Activated CD4-positive, alpha-beta T cell treated with anti-CD3 and anti-CD28 coated beads, Interleukin-2, amount 10 ng/mL, durations not matched to agents 7 days and 5 days (primary cell): ENCODE data around the gene CYP46A1. TPM values are rescaled to one million over a fixed set of nuclear protein-coding genes. Genes with fewer than 3 reads are reported as not detected.

ENCODE experiments used
- CTCF ChIA-PET: fragments of 350-600 bp; sonication (Branson Sonifier 250); formaldehyde crosslinking; loops from one replicate; lab custom pipeline; 2021; ENCODE audit warnings: antibody characterized with exemption; lab: Charles Lee
- POLR2A ChIA-PET: fragments of 350-600 bp; sonication (Branson Sonifier 250); formaldehyde crosslinking; loops from one replicate; lab custom pipeline; 2021; ENCODE audit warnings: antibody characterized with exemption; lab: Charles Lee
- DNase-seq: peaks from one replicate; pipeline ENCODE4 v3.0.0-alpha.2; 2020
- H3K27ac Mint-ChIP-seq: one replicate; pipeline ENCODE4 v1.8.0; 2021; ENCODE audit warnings: mild to moderate bottlenecking, moderate library complexity, mixed read lengths
- H3K27me3 Mint-ChIP-seq: one replicate; pipeline ENCODE4 v1.8.0; 2021; ENCODE audit warnings: mixed read lengths
- H3K36me3 Mint-ChIP-seq: one replicate; pipeline ENCODE4 v1.8.0; 2021; ENCODE audit warnings: low read depth, mixed read lengths
- H3K4me1 Mint-ChIP-seq: one replicate; pipeline ENCODE4 v1.8.0; 2021; ENCODE audit warnings: mixed read lengths
- H3K4me3 Mint-ChIP-seq: one replicate; pipeline ENCODE4 v1.8.0; 2021; ENCODE audit warnings: mild to moderate bottlenecking, moderate library complexity, mixed read lengths
- H3K9me3 Mint-ChIP-seq: one replicate; pipeline ENCODE4 v1.8.0; 2021; ENCODE audit warnings: mixed read lengths
- total RNA-seq, 2 experiments: library from RNA; stranded (reverse); gene quantifications; one replicate each; pipeline ENCODE4 v1.2.3, GENCODE V29; 2021

The CYP46A1 gene
- total RNA-seq, 2 experiments from 2014 or later, result 0.12 to 0.20 TPM

- CTCF ChIA-PET, result interaction anchor here (0.7 to 1.9 kb wide), 4 partner anchors 8 to 32 kb away, joined by 3 to 6 read pairs (median 4); no protein-coding TSS in a partner anchor
- Mint-ChIP-seq H3K4me1 (peaks cover 9% of the 10 kb centered on the region), H3K27ac (no peak overlapping the region), H3K9me3 (no peaks in the 10 kb centered on the region), H3K4me3 (no peak overlapping the region), H3K36me3 (no peaks in the 10 kb centered on the region), H3K27me3 (peaks cover 32% of the 10 kb centered on the region)
- DNase-seq, result no peak
- POLR2A ChIA-PET, result interaction anchor here (0.7 kb wide), 1 partner anchor 27 kb away, joined by 3 read pairs; no protein-coding TSS in a partner anchor
Measured at GRCh38 chr14:99688629-99689028, 4.5 kb downstream of the CYP46A1 start.

- Mint-ChIP-seq H3K27me3 (peaks cover 39% of the 10 kb centered on the region), H3K27ac (no peak overlapping the region), H3K4me3 (no peak overlapping the region), H3K4me1 (peaks cover 9% of the 10 kb centered on the region), H3K36me3 (no peaks in the 10 kb centered on the region), H3K9me3 (no peaks in the 10 kb centered on the region)
- ChIA-PET POLR2A (no interaction called here), CTCF (interaction anchor here (0.6 kb wide), 1 partner anchor 1874 kb away, joined by 3 read pairs; no protein-coding TSS in a partner anchor)
- no peak for DNase-seq
Measured at GRCh38 chr14:99689266-99690236, 5.5 kb downstream of the CYP46A1 start.

GRCh38 chr14:99690636-99691035, 6.5 kb downstream of the CYP46A1 start:
- POLR2A ChIA-PET, result no interaction called here

DNA sequence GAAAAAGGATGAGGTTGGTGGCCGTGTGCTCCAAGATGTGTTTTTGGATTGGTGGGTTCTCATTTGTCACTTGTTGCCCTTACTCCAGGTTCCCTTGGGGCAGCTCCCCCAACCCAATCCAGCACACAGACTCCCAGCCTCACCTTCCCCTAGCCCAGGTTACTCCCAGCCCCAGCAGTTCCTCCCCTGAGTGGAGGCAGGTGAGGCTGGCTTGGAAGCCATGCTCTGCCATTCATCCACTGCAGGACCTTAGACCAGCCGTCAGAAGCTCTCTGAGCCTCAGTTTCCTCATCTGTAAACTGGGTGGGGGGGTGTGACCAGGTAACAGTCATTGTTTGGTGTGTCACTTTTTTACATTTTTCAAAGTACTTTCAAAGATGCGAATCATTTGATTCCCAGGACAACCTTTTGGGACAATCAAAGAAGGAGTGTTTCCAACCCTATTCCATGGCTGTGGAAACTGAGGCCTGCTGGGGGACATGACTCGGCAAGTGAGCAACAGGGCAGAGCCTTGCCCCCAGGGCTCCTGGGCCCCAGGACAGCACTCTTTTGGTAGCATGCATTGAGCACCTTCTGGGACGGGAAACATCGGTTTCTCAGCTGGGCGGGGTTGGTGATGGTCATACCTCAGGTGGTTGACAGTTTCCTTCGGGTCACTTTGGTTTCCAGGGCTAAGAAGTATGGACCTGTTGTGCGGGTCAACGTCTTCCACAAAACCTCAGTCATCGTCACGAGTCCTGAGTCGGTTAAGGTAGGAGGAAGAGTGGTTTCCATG, 7.2 kb downstream of the CYP46A1 start:
- Mint-ChIP-seq H3K36me3 (no peaks in the 10 kb centered on the region), H3K9me3 (no peaks in the 10 kb centered on the region), H3K4me1 (peaks cover 8% of the 10 kb centered on the region), H3K27me3 (peaks cover 33% of the 10 kb centered on the region), H3K27ac (no peak overlapping the region), H3K4me3 (no peak overlapping the region)
- POLR2A ChIA-PET, result no interaction called here
- no peak for DNase-seq
- CTCF ChIA-PET, result no interaction called here

More at GRCh38 chr14:99690636-99691035, 6.5 kb downstream of the CYP46A1 start:
- no peaks in the 10 kb centered on the region for H3K36me3 Mint-ChIP-seq
- no peaks in the 10 kb centered on the region for H3K9me3 Mint-ChIP-seq
- CTCF ChIA-PET, result no interaction called here
- peaks cover 8% of the 10 kb centered on the region for H3K4me1 Mint-ChIP-seq
- no peak for DNase-seq
- H3K4me3 Mint-ChIP-seq, result no peak overlapping the region
- H3K27ac Mint-ChIP-seq, result no peak overlapping the region
- H3K27me3 Mint-ChIP-seq, result peaks cover 37% of the 10 kb centered on the region

GRCh38 chr14:99693918-99694317, 9.8 kb downstream of the CYP46A1 start:
- H3K27me3 Mint-ChIP-seq, result peaks cover 36% of the 10 kb centered on the region
- DNase-seq, result no peak
- H3K4me1 Mint-ChIP-seq, result peaks cover 3% of the 10 kb centered on the region
- no peaks in the 10 kb centered on the region for H3K9me3 Mint-ChIP-seq
- no peaks in the 10 kb centered on the region for H3K36me3 Mint-ChIP-seq
- ChIA-PET POLR2A (no interaction called here), CTCF (interaction anchor here (0.6 kb wide), 1 partner anchor 1790 kb away, joined by 4 read pairs; no protein-coding TSS in a partner anchor)
- no peak overlapping the region for H3K4me3 Mint-ChIP-seq
- H3K27ac Mint-ChIP-seq, result no peak overlapping the region

DNA sequence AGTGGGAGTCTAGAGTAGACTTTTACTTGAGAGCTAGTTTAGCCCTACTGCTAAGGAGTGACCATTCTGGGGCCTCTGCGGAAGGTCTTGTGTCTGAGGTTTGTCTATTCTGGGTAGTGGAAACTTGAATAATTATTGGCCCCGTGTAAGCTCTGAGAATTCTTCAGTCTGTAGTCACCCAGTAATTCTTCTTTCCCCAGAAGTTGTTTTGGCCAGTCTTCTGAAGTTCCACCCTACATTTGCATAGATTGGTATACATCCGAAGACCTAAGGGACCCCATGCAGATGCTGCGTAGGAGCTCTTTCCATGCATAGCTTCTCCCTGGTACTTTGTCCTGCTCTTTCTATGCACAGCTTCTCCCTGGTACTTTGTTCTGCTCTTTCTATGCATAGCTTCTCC, 12.8 kb downstream of the CYP46A1 start:
- Mint-ChIP-seq H3K9me3 (peaks cover under 1% of the 10 kb centered on the region), H3K36me3 (no peaks in the 10 kb centered on the region), H3K27ac (no peak overlapping the region), H3K4me3 (no peak overlapping the region), H3K4me1 (peaks cover 9% of the 10 kb centered on the region), H3K27me3 (peaks cover 27% of the 10 kb centered on the region)
- POLR2A ChIA-PET, result no interaction called here
- CTCF ChIA-PET, result interaction anchor here (1.0 to 1.1 kb wide), 2 partner anchors 9 to 33 kb away, joined by 3 read pairs; no protein-coding TSS in a partner anchor
- DNase-seq, result no peak

DNA sequence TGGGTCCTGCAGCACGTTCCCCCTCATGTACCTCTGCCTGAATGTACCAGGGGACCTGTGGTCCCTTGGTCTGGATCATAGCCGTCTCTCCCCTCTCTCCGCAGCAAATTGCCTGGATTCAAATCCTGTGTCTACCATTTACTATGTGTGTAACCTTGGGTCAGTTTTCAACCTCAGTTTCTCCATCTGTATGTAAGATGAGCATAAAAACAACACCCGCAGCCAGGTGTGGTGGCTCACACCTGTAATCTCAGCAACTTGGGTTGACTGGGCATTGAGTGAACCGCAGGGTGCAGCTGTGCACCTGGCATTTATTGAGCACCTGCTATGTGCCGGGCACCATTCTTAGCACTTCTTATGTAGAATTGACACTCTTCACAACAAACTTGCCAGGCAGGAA, 14.1 kb downstream of the CYP46A1 start:
- Mint-ChIP-seq H3K4me3 (no peak overlapping the region), H3K36me3 (no peaks in the 10 kb centered on the region), H3K27ac (no peak overlapping the region), H3K9me3 (peaks cover 9% of the 10 kb centered on the region), H3K27me3 (peaks cover 30% of the 10 kb centered on the region), H3K4me1 (peaks cover 9% of the 10 kb centered on the region)
- no peak for DNase-seq
- CTCF ChIA-PET, result no interaction called here
- POLR2A ChIA-PET, result no interaction called here

- DNase-seq, result no peak
- Mint-ChIP-seq H3K27me3 (peaks cover 33% of the 10 kb centered on the region), H3K9me3 (peaks cover 13% of the 10 kb centered on the region), H3K27ac (no peak overlapping the region), H3K4me1 (peaks cover 9% of the 10 kb centered on the region), H3K36me3 (no peaks in the 10 kb centered on the region), H3K4me3 (no peak overlapping the region)
- POLR2A ChIA-PET, result no interaction called here
- CTCF ChIA-PET, result no interaction called here
Measured at GRCh38 chr14:99698642-99699041, 14.5 kb downstream of the CYP46A1 start.

- Mint-ChIP-seq H3K4me1 (peaks cover 9% of the 10 kb centered on the region), H3K36me3 (no peaks in the 10 kb centered on the region), H3K27me3 (peaks cover 29% of the 10 kb centered on the region), H3K9me3 (peaks cover 16% of the 10 kb centered on the region), H3K27ac (no peak overlapping the region), H3K4me3 (no peak overlapping the region)
- POLR2A ChIA-PET, result no interaction called here
- CTCF ChIA-PET, result no interaction called here
- DNase-seq, result no peak
Measured at GRCh38 chr14:99699085-99699760, 15.1 kb downstream of the CYP46A1 start.

GRCh38 chr14:99699861-99700260, 15.8 kb downstream of the CYP46A1 start:
- no peak overlapping the region for H3K4me3 Mint-ChIP-seq
- ChIA-PET CTCF (no interaction called here), POLR2A (no interaction called here)
- peaks cover 22% of the 10 kb centered on the region for H3K9me3 Mint-ChIP-seq
- peaks cover 9% of the 10 kb centered on the region for H3K4me1 Mint-ChIP-seq
- no peak overlapping the region for H3K27ac Mint-ChIP-seq
- H3K36me3 Mint-ChIP-seq, result no peaks in the 10 kb centered on the region
- DNase-seq, result no peak
- H3K27me3 Mint-ChIP-seq, result peaks cover 23% of the 10 kb centered on the region

DNA sequence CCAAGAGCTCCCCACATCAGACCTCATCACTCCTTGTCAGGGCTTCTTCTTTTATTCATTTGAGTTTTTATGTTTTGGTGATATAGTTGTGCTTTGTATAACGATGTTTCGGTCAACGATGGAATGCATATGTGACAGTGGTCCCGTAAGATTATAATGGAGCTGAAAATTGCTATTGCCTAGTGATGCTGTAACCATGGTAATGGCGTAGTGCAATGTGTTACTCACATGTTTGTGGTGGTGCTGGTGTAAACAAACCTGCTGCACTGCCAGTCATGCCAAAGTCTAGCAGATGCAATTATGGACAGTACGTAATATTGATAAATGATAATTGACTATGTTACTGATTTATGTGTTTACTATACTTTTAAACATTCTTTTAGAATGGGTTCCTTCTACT, 16.3 kb downstream of the CYP46A1 start:
- H3K36me3 Mint-ChIP-seq, result no peaks in the 10 kb centered on the region
- no peak overlapping the region for H3K4me3 Mint-ChIP-seq
- peaks cover 22% of the 10 kb centered on the region for H3K9me3 Mint-ChIP-seq
- H3K27me3 Mint-ChIP-seq, result peaks cover 23% of the 10 kb centered on the region
- no peak for DNase-seq
- POLR2A ChIA-PET, result no interaction called here
- CTCF ChIA-PET, result interaction anchor here (0.8 kb wide), 1 partner anchor 124 kb away, joined by 3 read pairs; no protein-coding TSS in a partner anchor
- no peak overlapping the region for H3K27ac Mint-ChIP-seq
- H3K4me1 Mint-ChIP-seq, result peaks cover 9% of the 10 kb centered on the region

DNA sequence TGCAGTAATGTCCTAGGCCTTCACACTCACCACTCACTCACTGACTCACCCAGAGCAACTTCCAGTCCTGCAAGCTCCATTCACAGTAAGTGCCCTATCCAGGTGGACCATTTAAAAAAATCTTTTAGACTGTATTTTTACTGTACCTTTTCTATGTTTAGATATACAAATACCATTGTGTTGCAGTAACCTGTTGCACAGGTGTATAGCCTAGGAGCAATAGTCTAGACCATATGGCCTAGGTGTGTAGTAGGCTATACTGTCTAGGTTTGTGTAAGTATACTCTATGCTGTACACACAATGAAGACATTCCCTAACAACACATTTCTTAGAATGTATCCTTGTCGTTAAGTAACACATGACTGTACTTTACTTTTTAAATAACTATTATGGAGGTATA, 17.2 kb downstream of the CYP46A1 start:
- Mint-ChIP-seq H3K4me3 (no peak overlapping the region), H3K36me3 (no peaks in the 10 kb centered on the region), H3K27ac (no peak overlapping the region), H3K27me3 (peaks cover 20% of the 10 kb centered on the region), H3K9me3 (peaks cover 22% of the 10 kb centered on the region), H3K4me1 (peaks cover 9% of the 10 kb centered on the region)
- POLR2A ChIA-PET, result no interaction called here
- CTCF ChIA-PET, result interaction anchor here (0.8 kb wide), 1 partner anchor 124 kb away, joined by 3 read pairs; no protein-coding TSS in a partner anchor
- DNase-seq, result no peak
